ENCODE data around the gene JOSD1.
A peak's percentile ranks its signal among the peaks of the same experiment; 100 is the strongest.
"Not testable (repeated sequence)": the region's sequence is repeated elsewhere in the genome, so short reads cannot be mapped to it uniquely, and the experiment has no call there.

JOSD1 gene

DNA sequence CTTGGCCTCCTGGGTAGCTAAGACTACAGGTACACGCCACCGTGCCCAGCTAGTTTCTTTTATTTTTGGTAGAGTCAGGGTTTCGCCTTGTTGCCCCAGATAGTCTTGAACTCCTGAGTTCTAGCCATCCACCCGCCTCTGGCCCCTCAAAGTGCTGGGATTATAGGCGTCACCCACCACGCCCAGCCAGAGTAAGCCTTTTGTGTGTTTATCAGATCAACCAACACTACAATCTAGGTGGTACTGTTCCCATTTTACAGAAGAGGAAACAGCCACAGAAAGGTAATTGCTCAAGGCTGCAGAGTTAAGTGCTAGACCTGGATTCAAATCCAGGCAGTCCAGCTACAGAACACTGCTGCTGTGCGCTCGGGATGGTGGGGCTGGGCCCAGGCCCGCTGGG, 15.8 kb downstream of the JOSD1 start:
- no peak for DNase-seq

GRCh38 chr22:38681582-38682335, 19.0 kb downstream of the JOSD1 start, which contains the start of gene TOMM22:
TSS of gene TOMM22 (plus strand) at chr22:38681957. CDS start at chr22:38681979, 22 bp downstream.
- DNase-seq: peak; percentile 89

- no peak for DNase-seq
These were observed 24.9 kb downstream of the JOSD1 start for GRCh38 chr22:38675833-38676232.

GRCh38 chr22:38674888-38675287, 25.9 kb downstream of the JOSD1 start:
- DNase-seq: no peak

GRCh38 chr22:38657045-38657909, 43.5 kb downstream of the JOSD1 start:
- peak; percentile 11 for DNase-seq

- peak; percentile 84 for DNase-seq
These were observed 44.3 kb downstream of the JOSD1 start, which contains the start of the genes CBY1 and FAM227A for GRCh38 chr22:38656256-38657044. TSS of gene CBY1 (plus strand) at chr22:38656638. CDS start at chr22:38668055, 11,417 bp downstream. TSS of gene FAM227A (minus strand) at chr22:38656392. CDS start at chr22:38650168, 6,224 bp downstream.

DNA sequence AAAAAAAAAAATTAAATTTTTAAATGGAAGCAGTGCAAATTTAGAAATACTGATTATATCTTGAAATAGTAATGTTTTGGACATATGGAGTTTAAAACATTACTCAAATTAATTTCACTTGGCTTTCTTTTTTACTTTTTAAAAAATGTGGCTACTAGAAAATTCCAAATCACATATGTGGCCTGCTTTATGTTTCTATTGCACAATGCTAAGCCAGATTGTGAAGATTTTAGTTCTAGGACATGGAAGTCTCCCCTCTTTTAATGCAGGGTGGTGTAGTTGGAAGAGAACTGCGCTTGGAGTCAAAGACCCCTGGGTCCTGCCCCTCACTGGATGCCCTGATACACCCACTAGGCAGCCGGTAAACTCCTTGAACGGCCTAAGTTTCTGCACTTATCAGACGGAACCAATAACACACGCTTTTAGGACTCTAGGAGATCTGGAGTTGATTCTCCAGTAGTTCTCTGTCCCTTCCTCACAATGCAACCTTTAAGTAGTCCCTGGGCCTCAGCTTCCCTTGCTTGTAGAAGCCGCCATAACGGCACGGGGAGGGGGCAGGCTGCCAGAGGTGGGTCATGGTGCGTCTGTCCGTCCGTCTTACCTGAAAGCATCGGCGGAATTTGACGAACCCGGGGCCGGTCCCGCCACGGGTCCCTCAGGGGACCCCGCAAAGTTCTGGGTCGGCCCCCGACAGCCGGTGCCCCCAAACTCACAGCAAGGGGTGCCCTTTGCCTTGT, 45.1 kb downstream of the JOSD1 start:
- DNase-seq: peak; percentile 11

DNA sequence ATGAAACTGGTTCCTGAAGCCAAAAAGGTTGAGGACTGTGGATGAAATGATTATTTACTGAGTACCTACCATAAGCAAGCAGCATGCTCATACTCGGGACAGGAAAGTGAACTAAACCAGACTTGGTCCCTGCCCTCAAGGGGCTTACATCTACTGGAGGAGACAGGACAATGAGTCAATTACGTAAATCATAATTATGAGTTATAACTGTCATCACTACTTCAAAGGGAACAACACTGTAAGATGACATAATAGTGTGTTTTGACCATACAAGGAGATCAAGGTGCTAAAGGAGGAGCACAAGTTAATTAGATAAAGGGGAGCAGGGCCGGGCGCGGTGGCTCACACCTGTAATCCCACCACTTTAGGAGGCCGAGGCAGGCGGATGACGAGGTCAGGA, 47.0 kb downstream of the JOSD1 start:
- no peak for DNase-seq

- no peak for DNase-seq
These were observed 47.9 kb downstream of the JOSD1 start for GRCh38 chr22:38652859-38653258.

DNA sequence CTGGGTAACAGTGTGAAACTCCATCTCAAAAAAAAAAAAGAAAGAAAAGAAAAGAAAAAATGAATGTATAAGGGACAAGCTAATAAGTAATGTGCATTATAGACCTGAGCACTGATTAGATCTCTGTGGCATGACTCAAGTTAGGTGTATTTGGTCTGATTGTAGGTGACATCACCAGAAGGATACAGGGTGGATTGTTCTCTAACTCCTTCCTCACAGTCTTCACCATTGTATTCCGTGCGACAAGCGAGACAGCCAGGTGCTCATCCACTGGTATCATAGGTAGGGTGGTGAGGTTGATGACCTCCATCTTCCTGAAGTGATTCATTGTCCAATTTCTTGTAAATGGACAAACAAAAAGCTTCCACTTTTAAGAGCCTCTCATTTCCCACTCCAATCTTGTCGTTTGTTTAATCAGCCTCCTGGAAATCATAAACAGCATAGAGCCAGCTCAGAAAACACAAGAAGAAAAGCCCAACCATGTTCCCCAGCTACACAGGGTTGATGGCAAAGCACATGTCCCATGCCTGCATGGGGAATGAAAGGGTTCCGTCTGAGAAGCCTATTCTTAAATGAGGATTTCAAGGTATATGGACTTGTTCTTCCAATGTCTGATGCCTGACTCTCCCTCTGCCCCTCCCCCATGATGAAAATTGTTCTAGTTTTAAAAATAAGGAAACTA, 50.8 kb downstream of the JOSD1 start:
- DNase-seq: no peak

DNA sequence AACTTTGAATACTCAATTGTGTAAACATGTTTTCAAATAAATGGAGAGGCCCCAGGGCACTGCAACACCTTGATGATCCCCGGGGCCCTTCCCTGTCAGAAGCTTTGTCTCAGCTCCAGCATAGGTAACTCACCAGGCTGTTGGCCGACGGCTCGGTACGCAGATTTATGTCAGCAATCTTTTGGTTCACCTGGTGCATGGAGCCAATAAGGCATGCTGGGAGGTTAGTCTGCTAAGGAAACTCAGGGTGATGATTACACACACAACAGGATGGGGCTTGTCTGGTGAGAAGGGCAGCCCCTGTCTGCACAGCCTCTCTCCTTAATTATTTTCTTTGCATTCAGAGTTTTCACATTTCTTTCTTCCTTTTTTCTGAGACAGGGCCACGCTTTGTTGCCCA, 55.3 kb downstream of the JOSD1 start:
- no peak for DNase-seq

- DNase-seq: not testable (repeated sequence)
These were observed 56.5 kb downstream of the JOSD1 start for GRCh38 chr22:38644245-38644644.

DNA sequence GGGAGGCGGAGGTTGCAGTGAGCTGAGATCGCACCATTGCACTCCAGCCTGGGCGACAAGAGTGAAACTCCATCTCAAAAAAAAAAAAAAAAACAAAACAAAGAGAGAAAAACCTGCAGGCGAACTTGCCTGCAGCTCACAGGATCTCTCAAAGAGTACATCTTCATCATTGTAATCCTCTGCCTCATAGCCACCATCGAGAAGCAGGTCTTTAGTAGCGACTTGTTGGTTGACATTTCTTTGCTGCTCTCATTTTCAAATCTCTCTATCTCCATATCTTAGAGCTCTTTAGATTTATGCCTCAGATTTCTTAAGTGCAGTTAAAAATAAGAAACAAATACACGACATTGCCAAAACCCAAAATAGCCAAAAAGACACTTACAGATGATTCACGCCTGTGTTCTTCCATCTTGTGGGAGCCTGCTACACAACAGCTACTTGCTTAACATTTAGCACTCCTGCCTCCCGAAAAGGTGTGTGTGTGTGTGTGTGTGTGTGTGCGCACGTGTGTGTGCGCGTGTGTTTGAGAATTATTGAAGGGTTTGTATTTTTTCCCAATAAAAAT, 59.2 kb downstream of the JOSD1 start:
- DNase-seq: no peak

DNA sequence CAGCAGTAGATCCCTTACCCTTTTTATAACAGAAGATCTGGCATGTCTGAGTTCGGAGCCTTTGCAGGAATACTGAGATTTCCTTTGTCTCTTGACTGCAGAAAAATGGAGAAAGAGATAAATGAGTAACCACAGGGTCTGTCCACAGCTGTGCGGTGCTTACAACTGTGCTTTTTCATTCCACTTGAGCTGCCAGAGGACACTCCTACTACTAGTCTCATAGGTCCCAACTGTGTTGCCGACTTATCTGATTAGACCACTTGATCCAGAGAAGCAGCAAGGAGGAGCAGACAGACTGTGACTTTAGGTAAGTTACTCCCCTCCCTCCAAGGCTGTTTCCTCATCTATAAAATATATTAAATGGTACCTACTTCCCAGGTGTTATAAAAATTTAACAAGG, 62.0 kb downstream of the JOSD1 start:
- DNase-seq: no peak

- DNase-seq: no peak
These were observed 62.5 kb downstream of the JOSD1 start for GRCh38 chr22:38638216-38638615.
